Activated T-helper 1 cell treated with anti-CD3 and anti-CD28 coated beads, Interleukin-2, amount 50 U/mL, for 16 hours (primary cell): ENCODE data around the gene GLIS2.

Experiments
- DNase-seq, 2 donors: peaks; one replicate each; pipeline ENCODE4 v3.0.0-alpha.2; 2020; ENCODE audit warnings: low read depth in 1 of 2, low spot score in 1 of 2

The GLIS2 gene

GRCh38 chr16:4319454-4320421 is 3.9 kb downstream of the GLIS2 start:
- no peak for DNase-seq

GRCh38 chr16:4320571-4321137 is 4.8 kb downstream of the GLIS2 start:
- DNase-seq = no peak

- DNase-seq = no peak
These were observed 5.6 kb downstream of the GLIS2 start for GRCh38 chr16:4321286-4322120.

GRCh38 chr16:4322121-4323052 is 6.5 kb downstream of the GLIS2 start:
- DNase-seq = no peak

GRCh38 chr16:4323071-4323844 is 7.4 kb downstream of the GLIS2 start:
- DNase-seq = no peak

- DNase-seq = no peak
These were observed 8.1 kb downstream of the GLIS2 start for GRCh38 chr16:4323845-4324488.

- no peak for DNase-seq
These were observed 8.8 kb downstream of the GLIS2 start for GRCh38 chr16:4324492-4325252.

GRCh38 chr16:4325253-4325758 is 9.4 kb downstream of the GLIS2 start:
- DNase-seq = no peak

GRCh38 chr16:4327386-4328045 is 11.6 kb downstream of the GLIS2 start:
- no peak for DNase-seq

- peak in 1 of 2 donors; percentile 16 for DNase-seq
These were observed 12.3 kb downstream of the GLIS2 start for GRCh38 chr16:4328046-4328781.

- DNase-seq = no peak
These were observed 13.2 kb downstream of the GLIS2 start for GRCh38 chr16:4328782-4329775.

GRCh38 chr16:4330277-4330874 is 14.5 kb downstream of the GLIS2 start:
- peak; percentile 59 to 63 for DNase-seq

- no peak for DNase-seq
These were observed 16.2 kb downstream of the GLIS2 start for GRCh38 chr16:4332083-4332482.

- DNase-seq = no peak
These were observed 16.9 kb downstream of the GLIS2 start for GRCh38 chr16:4332623-4333307.

- no peak for DNase-seq
These were observed 17.4 kb downstream of the GLIS2 start for GRCh38 chr16:4333308-4333638.
